ENCODE data around the gene PLPP3. TPM values are rescaled to one million over a fixed set of nuclear protein-coding genes. Genes with fewer than 3 reads are reported as not detected.
A peak's percentile ranks its signal among the peaks of the same experiment; 100 is the strongest.

The PLPP3 gene
- total and polyA plus RNA-seq, 9 of the 15 experiments (the other 6 are each of a cell fraction or from before 2014, with no cell fraction given), result 0.07 to 0.54 (median 0.20) TPM

DNA sequence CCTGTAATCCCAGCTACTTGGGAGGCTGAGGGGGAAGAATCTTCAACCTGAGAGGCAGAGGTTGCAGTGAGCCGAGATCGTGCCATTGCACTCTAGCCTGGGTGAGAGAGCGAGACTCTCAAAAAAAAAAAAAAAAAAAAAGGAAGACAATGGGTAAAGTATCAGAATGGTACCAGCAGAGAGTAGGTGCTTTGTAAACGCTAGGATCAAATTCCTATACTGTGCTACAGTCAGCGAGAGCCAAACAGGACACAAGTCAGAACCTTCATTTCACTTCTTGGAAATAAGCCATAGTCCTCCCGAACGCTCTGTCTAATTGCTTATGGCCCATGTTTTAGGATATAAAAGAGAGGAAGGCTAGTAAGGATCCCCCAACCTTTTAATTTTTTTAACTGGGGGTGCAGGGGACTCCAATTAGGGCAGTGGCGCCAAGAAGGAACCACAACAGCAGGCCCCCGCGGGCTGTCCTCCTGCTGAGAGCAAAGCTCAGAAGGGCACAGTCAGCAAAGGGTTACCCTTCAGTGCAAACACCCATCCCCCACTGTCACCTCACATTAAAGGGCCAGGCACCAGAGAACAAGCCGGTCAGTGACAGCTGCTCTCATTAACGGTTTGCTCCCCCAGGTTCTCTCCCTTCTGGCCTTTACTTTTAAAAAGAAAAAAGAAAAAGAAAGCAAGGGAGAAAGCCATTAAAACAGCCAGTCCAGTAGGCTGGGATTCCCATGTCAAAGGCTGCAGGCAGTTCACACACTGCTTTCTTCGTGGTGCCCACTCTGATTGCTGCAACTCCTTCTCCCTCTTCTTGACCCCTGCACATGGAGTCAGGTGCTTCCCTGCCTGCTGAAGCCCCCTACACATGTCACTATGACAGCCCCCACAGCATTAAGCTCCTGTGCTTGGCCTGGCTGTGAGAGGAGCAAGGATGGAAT, 69.4 kb downstream of the PLPP3 start (continued):
- TF ChIP-seq, protein P1, sequence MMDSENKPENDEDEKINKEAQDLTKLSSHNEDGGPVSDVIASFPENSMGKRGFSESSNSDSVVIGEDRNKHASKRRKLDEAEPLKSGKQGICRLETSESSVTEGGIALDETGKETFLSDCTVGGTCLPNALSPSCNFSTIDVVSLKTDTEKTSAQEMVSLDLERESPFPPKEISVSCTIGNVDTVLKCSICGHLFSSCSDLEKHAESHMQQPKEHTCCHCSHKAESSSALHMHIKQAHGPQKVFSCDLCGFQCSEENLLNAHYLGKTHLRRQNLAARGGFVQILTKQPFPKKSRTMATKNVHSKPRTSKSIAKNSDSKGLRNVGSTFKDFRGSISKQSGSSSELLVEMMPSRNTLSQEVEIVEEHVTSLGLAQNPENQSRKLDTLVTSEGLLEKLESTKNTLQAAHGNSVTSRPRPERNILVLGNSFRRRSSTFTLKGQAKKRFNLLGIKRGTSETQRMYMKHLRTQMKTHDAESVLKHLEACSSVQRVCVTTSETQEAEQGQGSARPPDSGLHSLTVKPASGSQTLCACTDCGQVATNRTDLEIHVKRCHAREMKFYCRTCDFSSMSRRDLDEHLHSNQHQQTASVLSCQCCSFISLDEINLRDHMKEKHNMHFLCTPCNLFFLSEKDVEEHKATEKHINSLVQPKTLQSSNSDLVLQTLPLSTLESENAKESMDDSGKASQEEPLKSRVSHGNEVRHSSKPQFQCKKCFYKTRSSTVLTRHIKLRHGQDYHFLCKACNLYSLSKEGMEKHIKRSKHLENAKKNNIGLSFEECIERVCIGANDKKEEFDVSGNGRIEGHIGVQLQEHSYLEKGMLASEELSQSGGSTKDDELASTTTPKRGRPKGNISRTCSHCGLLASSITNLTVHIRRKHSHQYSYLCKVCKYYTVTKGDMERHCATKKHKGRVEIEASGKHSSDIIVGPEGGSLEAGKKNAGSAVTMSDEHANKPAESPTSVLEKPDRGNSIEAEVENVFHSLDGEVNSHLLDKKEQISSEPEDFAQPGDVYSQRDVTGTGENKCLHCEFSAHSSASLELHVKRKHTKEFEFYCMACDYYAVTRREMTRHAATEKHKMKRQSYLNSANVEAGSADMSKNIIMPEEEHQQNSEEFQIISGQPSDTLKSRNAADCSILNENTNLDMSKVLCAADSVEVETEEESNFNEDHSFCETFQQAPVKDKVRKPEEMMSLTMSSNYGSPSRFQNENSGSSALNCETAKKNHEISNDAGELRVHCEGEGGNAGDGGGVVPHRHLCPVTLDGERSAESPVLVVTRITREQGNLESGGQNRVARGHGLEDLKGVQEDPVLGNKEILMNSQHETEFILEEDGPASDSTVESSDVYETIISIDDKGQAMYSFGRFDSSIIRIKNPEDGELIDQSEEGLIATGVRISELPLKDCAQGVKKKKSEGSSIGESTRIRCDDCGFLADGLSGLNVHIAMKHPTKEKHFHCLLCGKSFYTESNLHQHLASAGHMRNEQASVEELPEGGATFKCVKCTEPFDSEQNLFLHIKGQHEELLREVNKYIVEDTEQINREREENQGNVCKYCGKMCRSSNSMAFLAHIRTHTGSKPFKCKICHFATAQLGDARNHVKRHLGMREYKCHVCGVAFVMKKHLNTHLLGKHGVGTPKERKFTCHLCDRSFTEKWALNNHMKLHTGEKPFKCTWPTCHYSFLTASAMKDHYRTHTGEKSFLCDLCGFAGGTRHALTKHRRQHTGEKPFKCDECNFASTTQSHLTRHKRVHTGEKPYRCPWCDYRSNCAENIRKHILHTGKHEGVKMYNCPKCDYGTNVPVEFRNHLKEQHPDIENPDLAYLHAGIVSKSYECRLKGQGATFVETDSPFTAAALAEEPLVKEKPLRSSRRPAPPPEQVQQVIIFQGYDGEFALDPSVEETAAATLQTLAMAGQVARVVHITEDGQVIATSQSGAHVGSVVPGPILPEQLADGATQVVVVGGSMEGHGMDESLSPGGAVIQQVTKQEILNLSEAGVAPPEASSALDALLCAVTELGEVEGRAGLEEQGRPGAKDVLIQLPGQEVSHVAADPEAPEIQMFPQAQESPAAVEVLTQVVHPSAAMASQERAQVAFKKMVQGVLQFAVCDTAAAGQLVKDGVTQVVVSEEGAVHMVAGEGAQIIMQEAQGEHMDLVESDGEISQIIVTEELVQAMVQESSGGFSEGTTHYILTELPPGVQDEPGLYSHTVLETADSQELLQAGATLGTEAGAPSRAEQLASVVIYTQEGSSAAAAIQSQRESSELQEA (IDR thresholded peaks at IDR 0.05; ENCODE audit: low read depth), result no peak
- TF ChIP-seq CHD2 (IDR thresholded peaks at IDR 0.05; ENCODE audit: low read depth, low read length), result 0 out of 2 replicates have a peak, but pooled peaks have one; percentile 16
- no peak for TF ChIP-seq HSF4 (CRISPR knock-in tag; IDR thresholded peaks at IDR 0.05; ENCODE audit: borderline replicate concordance)
- 0 out of 2 replicates have a peak, but pooled peaks have one; percentile 38 for TF ChIP-seq TOE1 (IDR thresholded peaks at IDR 0.05; ENCODE audit: borderline replicate concordance)
- no peak for TF ChIP-seq TOE1 (CRISPR knock-in tag; IDR thresholded peaks at IDR 0.05; ENCODE audit: borderline replicate concordance, low read depth)
- no peak for TF ChIP-seq POLR2B (IDR thresholded peaks at IDR 0.05; ENCODE audit: low read depth, partially characterized antibody)
- TF ChIP-seq CREM (IDR thresholded peaks at IDR 0.05; ENCODE audit: low read depth), result peak; percentile 30; the same call in 1 of the 2 replicates
- TF ChIP-seq, protein P2, sequence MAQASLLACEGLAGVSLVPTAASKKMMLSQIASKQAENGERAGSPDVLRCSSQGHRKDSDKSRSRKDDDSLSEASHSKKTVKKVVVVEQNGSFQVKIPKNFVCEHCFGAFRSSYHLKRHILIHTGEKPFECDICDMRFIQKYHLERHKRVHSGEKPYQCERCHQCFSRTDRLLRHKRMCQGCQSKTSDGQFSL (CRISPR knock-in tag; IDR thresholded peaks at IDR 0.05), result no peak
- TF ChIP-seq, protein P2 (tag; IDR thresholded peaks at IDR 0.05), result no peak
- TF ChIP-seq NFIC (IDR thresholded peaks at IDR 0.05), result peak; percentile 25; the same call in 1 of the 2 replicates
- TF ChIP-seq ZNF41 (CRISPR knock-in tag; conservative IDR thresholded peaks at IDR 0.05), result no peak
- TF ChIP-seq FOXM1 (IDR thresholded peaks at IDR 0.05; ENCODE audit: low read depth), result peak; percentile 70
- no peak for TF ChIP-seq FOXM1 (CRISPR knock-in tag; IDR thresholded peaks at IDR 0.05; ENCODE audit: low read depth)
- TF ChIP-seq PTTG1 (tag; IDR thresholded peaks at IDR 0.05; ENCODE audit: low read depth), result no peak
- TF ChIP-seq, protein P3, sequence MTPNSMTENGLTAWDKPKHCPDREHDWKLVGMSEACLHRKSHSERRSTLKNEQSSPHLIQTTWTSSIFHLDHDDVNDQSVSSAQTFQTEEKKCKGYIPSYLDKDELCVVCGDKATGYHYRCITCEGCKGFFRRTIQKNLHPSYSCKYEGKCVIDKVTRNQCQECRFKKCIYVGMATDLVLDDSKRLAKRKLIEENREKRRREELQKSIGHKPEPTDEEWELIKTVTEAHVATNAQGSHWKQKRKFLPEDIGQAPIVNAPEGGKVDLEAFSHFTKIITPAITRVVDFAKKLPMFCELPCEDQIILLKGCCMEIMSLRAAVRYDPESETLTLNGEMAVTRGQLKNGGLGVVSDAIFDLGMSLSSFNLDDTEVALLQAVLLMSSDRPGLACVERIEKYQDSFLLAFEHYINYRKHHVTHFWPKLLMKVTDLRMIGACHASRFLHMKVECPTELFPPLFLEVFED (CRISPR knock-in tag; conservative IDR thresholded peaks at IDR 0.05), result no peak
- peak; percentile 27; the same call in 1 of the 2 replicates for TF ChIP-seq C11orf30 (IDR thresholded peaks at IDR 0.05; ENCODE audit: low read depth)
